ENCODE results near the gene ORAI1.
A peak's percentile ranks its signal among the peaks of the same experiment; 100 is the strongest.
"Not testable (repeated sequence)": the region's sequence is repeated elsewhere in the genome, so short reads cannot be mapped to it uniquely, and the experiment has no call there.

ORAI1 gene

GRCh38 chr12:121582583-121583333 lies 43.6 kb upstream of the ORAI1 start:
- H3K4me3 ChIP-seq (ENCODE audit: severe bottlenecking), result no peak overlapping the region
- DNase-seq (ENCODE audit: low spot score), result no peak
- H3K9me3 ChIP-seq (ENCODE audit: severe bottlenecking), result no peaks in the 10 kb centered on the region
- no peak overlapping the region for H3K27ac ChIP-seq (ENCODE audit: poor library complexity, severe bottlenecking)
- TF ChIP-seq, protein P1, sequence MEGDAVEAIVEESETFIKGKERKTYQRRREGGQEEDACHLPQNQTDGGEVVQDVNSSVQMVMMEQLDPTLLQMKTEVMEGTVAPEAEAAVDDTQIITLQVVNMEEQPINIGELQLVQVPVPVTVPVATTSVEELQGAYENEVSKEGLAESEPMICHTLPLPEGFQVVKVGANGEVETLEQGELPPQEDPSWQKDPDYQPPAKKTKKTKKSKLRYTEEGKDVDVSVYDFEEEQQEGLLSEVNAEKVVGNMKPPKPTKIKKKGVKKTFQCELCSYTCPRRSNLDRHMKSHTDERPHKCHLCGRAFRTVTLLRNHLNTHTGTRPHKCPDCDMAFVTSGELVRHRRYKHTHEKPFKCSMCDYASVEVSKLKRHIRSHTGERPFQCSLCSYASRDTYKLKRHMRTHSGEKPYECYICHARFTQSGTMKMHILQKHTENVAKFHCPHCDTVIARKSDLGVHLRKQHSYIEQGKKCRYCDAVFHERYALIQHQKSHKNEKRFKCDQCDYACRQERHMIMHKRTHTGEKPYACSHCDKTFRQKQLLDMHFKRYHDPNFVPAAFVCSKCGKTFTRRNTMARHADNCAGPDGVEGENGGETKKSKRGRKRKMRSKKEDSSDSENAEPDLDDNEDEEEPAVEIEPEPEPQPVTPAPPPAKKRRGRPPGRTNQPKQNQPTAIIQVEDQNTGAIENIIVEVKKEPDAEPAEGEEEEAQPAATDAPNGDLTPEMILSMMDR (IDR thresholded peaks at IDR 0.05; ENCODE audit: poor library complexity, severe bottlenecking), result no peak
- no peak for ATAC-seq (ENCODE audit: low read depth)
- no peaks in the 10 kb centered on the region for H3K36me3 ChIP-seq (ENCODE audit: low read depth)
- no peaks in the 10 kb centered on the region for H3K27me3 ChIP-seq (ENCODE audit: insufficient read depth, poor library complexity, severe bottlenecking)
- peaks cover 7% of the 10 kb centered on the region for H3K4me1 ChIP-seq (ENCODE audit: insufficient read depth, poor library complexity, severe bottlenecking)

GRCh38 chr12:121583334-121583661 lies 43.0 kb upstream of the ORAI1 start:
- not testable (repeated sequence) for H3K4me3 ChIP-seq (ENCODE audit: severe bottlenecking); ATAC-seq (ENCODE audit: low read depth); H3K36me3 ChIP-seq (ENCODE audit: low read depth); DNase-seq (ENCODE audit: low spot score); H3K27me3 ChIP-seq (ENCODE audit: insufficient read depth, poor library complexity, severe bottlenecking); H3K27ac ChIP-seq (ENCODE audit: poor library complexity, severe bottlenecking); H3K4me1 ChIP-seq (ENCODE audit: insufficient read depth, poor library complexity, severe bottlenecking); H3K9me3 ChIP-seq (ENCODE audit: severe bottlenecking)

DNA sequence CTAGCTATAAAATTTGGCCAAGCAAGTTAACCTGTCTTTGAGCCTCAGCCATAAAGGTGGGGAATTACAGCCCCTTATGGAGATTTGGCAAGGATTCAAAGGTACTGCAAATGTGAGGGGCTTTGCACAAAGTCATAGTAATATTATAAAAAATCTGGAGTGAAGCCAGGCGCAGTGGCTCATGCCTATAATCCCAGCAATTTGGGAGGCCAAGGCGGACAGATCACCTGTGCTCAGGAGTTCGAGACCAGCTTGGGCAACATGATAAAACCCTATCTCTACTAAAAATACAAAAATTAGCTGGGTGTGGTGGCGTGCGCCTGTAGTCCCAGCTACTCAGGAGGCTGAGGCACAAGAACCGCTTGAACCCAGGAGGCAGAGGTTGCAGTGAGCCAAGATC lies 41.4 kb upstream of the ORAI1 start:
- H3K27ac ChIP-seq (ENCODE audit: poor library complexity, severe bottlenecking); H3K9me3 ChIP-seq (ENCODE audit: severe bottlenecking); ATAC-seq (ENCODE audit: low read depth); H3K4me3 ChIP-seq (ENCODE audit: severe bottlenecking); H3K4me1 ChIP-seq (ENCODE audit: insufficient read depth, poor library complexity, severe bottlenecking); DNase-seq (ENCODE audit: low spot score); H3K36me3 ChIP-seq (ENCODE audit: low read depth); H3K27me3 ChIP-seq (ENCODE audit: insufficient read depth, poor library complexity, severe bottlenecking): not testable (repeated sequence)

- H3K4me1 ChIP-seq (ENCODE audit: insufficient read depth, poor library complexity, severe bottlenecking), result no peaks in the 10 kb centered on the region
- H3K4me3 ChIP-seq (ENCODE audit: severe bottlenecking), result no peak overlapping the region
Measured at GRCh38 chr12:121590476-121591143, 35.7 kb upstream of the ORAI1 start.

GRCh38 chr12:121592320-121592719 lies 34.0 kb upstream of the ORAI1 start:
- no peak overlapping the region for H3K27ac ChIP-seq (ENCODE audit: poor library complexity, severe bottlenecking)
- H3K9me3 ChIP-seq (ENCODE audit: severe bottlenecking), result no peaks in the 10 kb centered on the region
- H3K4me3 ChIP-seq (ENCODE audit: severe bottlenecking), result no peak overlapping the region
- no peaks in the 10 kb centered on the region for H3K4me1 ChIP-seq (ENCODE audit: insufficient read depth, poor library complexity, severe bottlenecking)
- DNase-seq (ENCODE audit: low spot score), result no peak
- TF ChIP-seq, protein P1 (IDR thresholded peaks at IDR 0.05; ENCODE audit: poor library complexity, severe bottlenecking), result no peak
- no peak for ATAC-seq (ENCODE audit: low read depth)
- no peaks in the 10 kb centered on the region for H3K27me3 ChIP-seq (ENCODE audit: insufficient read depth, poor library complexity, severe bottlenecking)
- no peaks in the 10 kb centered on the region for H3K36me3 ChIP-seq (ENCODE audit: low read depth)

More at GRCh38 chr12:121590476-121591143, 35.7 kb upstream of the ORAI1 start:
- TF ChIP-seq, protein P1 (IDR thresholded peaks at IDR 0.05; ENCODE audit: poor library complexity, severe bottlenecking), result no peak
- no peak for DNase-seq (ENCODE audit: low spot score)
- no peaks in the 10 kb centered on the region for H3K9me3 ChIP-seq (ENCODE audit: severe bottlenecking)
- peak overlapping the region; percentile 21 for H3K27ac ChIP-seq (ENCODE audit: poor library complexity, severe bottlenecking)
- H3K36me3 ChIP-seq (ENCODE audit: low read depth), result no peaks in the 10 kb centered on the region
- peak; percentile 58; the same call in 2 of the 3 replicates for ATAC-seq (ENCODE audit: low read depth)
- no peaks in the 10 kb centered on the region for H3K27me3 ChIP-seq (ENCODE audit: insufficient read depth, poor library complexity, severe bottlenecking)

GRCh38 chr12:121595520-121595919 lies 30.8 kb upstream of the ORAI1 start:
- DNase-seq (ENCODE audit: low spot score) (no peak), ATAC-seq (ENCODE audit: low read depth) (no peak)
- no peaks in the 10 kb centered on the region for H3K4me1 ChIP-seq (ENCODE audit: insufficient read depth, poor library complexity, severe bottlenecking)
- TF ChIP-seq, protein P1 (IDR thresholded peaks at IDR 0.05; ENCODE audit: poor library complexity, severe bottlenecking), result no peak
- H3K4me3 ChIP-seq (ENCODE audit: severe bottlenecking), result no peak overlapping the region
- H3K36me3 ChIP-seq (ENCODE audit: low read depth), result no peaks in the 10 kb centered on the region
- H3K9me3 ChIP-seq (ENCODE audit: severe bottlenecking), result no peaks in the 10 kb centered on the region
- H3K27ac ChIP-seq (ENCODE audit: poor library complexity, severe bottlenecking), result no peak overlapping the region
- no peaks in the 10 kb centered on the region for H3K27me3 ChIP-seq (ENCODE audit: insufficient read depth, poor library complexity, severe bottlenecking)

Data from RWPE2 (cell line).